GM12878 (cell line): ENCODE results near the gene AMMECR1. TPM values are rescaled to one million over a fixed set of nuclear protein-coding genes. Genes with fewer than 3 reads are reported as not detected.

Source experiments
- ATAC-seq: fragments of 200-7000 bp; cut with Tn5 transposase; 3 replicates; pipeline ENCODE4 v1.9.1; 2020; ENCODE audit warnings: mild to moderate bottlenecking, moderate library complexity
- BruUV-seq: library from RNA; stranded (reverse); fragments of 400-500 nt; replicated peaks from 2 replicates; lab custom pipeline; 2021; lab: Mats Ljungman, UMichigan
- CTCF ChIA-PET: fragments of 300-600 bp; sonication (Branson Sonifier 250); formaldehyde crosslinking; extraction: SDS; loops from one replicate; lab custom pipeline; 2021; ENCODE audit warnings: inconsistent platforms; lab: Yijun Ruan, JAX
- POLR2A ChIA-PET: fragments of 350-600 bp; formaldehyde crosslinking; extraction: SDS; loops from one replicate; lab custom pipeline; 2021; ENCODE audit warnings: inconsistent platforms; lab: Charles Lee
- RAD21 ChIA-PET: fragments of 300-600 bp; sonication (Branson Sonifier 250); formaldehyde crosslinking; loops from one replicate; lab custom pipeline; 2023; ENCODE audit warnings: antibody characterized with exemption; ENCODE audit not compliant: unreplicated experiment; lab: Charles Lee
- SMC1A ChIA-PET: fragments of 300-600 bp; sonication (Branson Sonifier 250); formaldehyde crosslinking; loops from one replicate; lab custom pipeline; 2023; ENCODE audit not compliant: unreplicated experiment, uncharacterized antibody; lab: Charles Lee
- DNase-seq: peaks from one replicate; pipeline ENCODE4 v3.0.0-alpha.2; 2011; ENCODE audit warnings: low read depth, low spot score
- FAIRE-seq: peaks from 3 replicates; lab custom pipeline; 2011; peaks lifted over from hg19 to GRCh38; lab: Jason Lieb, UNC
- H2AFZ ChIP-seq: 2 replicates; pipeline ENCODE4 v1.6.0; 2011; ENCODE audit warnings: low read depth, low read length, control low read depth; ENCODE audit not compliant: control insufficient read depth
- H3K27ac ChIP-seq: 2 replicates; pipeline ENCODE4 v1.5.1; 2011; ENCODE audit warnings: control low read depth; ENCODE audit not compliant: control insufficient read depth, insufficient read depth
- H3K27me3 ChIP-seq, 2 experiments: replicated peaks in 1 of 2; 2 replicates each; pipeline versions ENCODE4 v1.6.0 to v1.6.1; 2011; ENCODE audit warnings: low read length in 1 of 2; ENCODE audit not compliant: control insufficient read depth in 2 of 2, insufficient read depth in 2 of 2
- H3K36me3 ChIP-seq, 2 experiments: 2 replicates each; pipeline ENCODE4 v1.5.1; 2011; ENCODE audit warnings: low read length in 1 of 2; ENCODE audit not compliant: control insufficient read depth in 2 of 2, insufficient read depth in 2 of 2
- H3K4me1 ChIP-seq: 2 replicates; pipeline ENCODE4 v1.6.1; 2011; ENCODE audit warnings: mild to moderate bottlenecking, low read length, moderate library complexity, mixed read lengths; ENCODE audit not compliant: control insufficient read depth, insufficient read depth
- H3K4me2 ChIP-seq: 2 replicates; pipeline ENCODE4 v1.6.0; 2011; ENCODE audit warnings: control low read depth; ENCODE audit not compliant: control insufficient read depth, insufficient read depth
- H3K4me3 ChIP-seq: fragments of 200-600 bp; sonication (generic); 2 replicates; pipeline ENCODE4 v1.5.1; 2016
- H3K79me2 ChIP-seq: 2 replicates; pipeline ENCODE4 v1.6.0; 2011; ENCODE audit warnings: low read length; ENCODE audit not compliant: control insufficient read depth, insufficient read depth
- H3K9ac ChIP-seq: 2 replicates; pipeline ENCODE4 v1.8.0; 2011; ENCODE audit warnings: low read length, control low read depth, mixed read lengths; ENCODE audit not compliant: control insufficient read depth, insufficient read depth
- H3K9me3 ChIP-seq: replicated peaks from 3 replicates; pipeline ENCODE4 v1.5.1; 2011; ENCODE audit warnings: mild to moderate bottlenecking, low read length; ENCODE audit not compliant: control insufficient read depth, insufficient read depth
- H4K20me1 ChIP-seq: 2 replicates; pipeline ENCODE4 v1.6.0; 2011; ENCODE audit not compliant: control insufficient read depth, insufficient read depth
- BCL11A ChIP-seq: IDR thresholded peaks from 2 replicates; pipeline ENCODE4 v1.6.1; 2011; ENCODE audit warnings: low read depth, low read length
- BHLHE40 ChIP-seq, 2 experiments: fragments of 450-650 bp in 1 of 2; IDR thresholded peaks; 2 replicates each; pipeline ENCODE4 v1.6.1; 2011 to 2017; ENCODE audit warnings: low read depth in 2 of 2, borderline replicate concordance in 1 of 2, improper control_type of control experiment in 1 of 2, low read length in 1 of 2, mild to moderate bottlenecking in 1 of 2
- CHD2 ChIP-seq: IDR thresholded peaks from 2 replicates; pipeline ENCODE4 v1.6.1; 2011; ENCODE audit warnings: low read depth, low read length, improper control_type of control experiment, borderline replicate concordance
- GABPA ChIP-seq: IDR thresholded peaks from 2 replicates; pipeline ENCODE4 v1.6.1; 2014; ENCODE audit warnings: antibody characterized with exemption, low read depth, mild to moderate bottlenecking, inconsistent platforms
- JUNB ChIP-seq: IDR thresholded peaks from 2 replicates; pipeline ENCODE4 v1.6.1; 2016; ENCODE audit warnings: antibody characterized with exemption, mild to moderate bottlenecking
- KLF5 ChIP-seq: fragments of 450-650 bp; IDR thresholded peaks from 2 replicates; pipeline ENCODE4 v1.6.1; 2014; ENCODE audit warnings: mild to moderate bottlenecking; ENCODE audit not compliant: partially characterized antibody
- LARP7 ChIP-seq: fragments of 450-650 bp; IDR thresholded peaks from 2 replicates; pipeline ENCODE4 v1.6.1; 2017; ENCODE audit warnings: mild to moderate bottlenecking
- NFYB ChIP-seq: IDR thresholded peaks from 2 replicates; pipeline ENCODE4 v1.6.1; 2011; ENCODE audit warnings: low read depth, mild to moderate bottlenecking, low read length, improper control_type of control experiment, moderate library complexity; ENCODE audit not compliant: insufficient read depth
- STAT3 ChIP-seq: IDR thresholded peaks from 2 replicates; pipeline ENCODE4 v1.6.1; 2011; ENCODE audit warnings: low read depth, low read length, improper control_type of control experiment
- WGBS: methylation state at CpG from one replicate; pipeline ENCODE4 v1.1.6; 2016; ENCODE audit warnings: low lambda C conversion rate; ENCODE audit not compliant: insufficient replicate concordance, insufficient coverage; ENCODE audit errors: missing lambda C conversion rate; 5-methylcytosine and 5-hydroxymethylcytosine counted together
- in situ Hi-C: fragments of 300-500 bp; cut with MboI; formaldehyde crosslinking; loops from 9 replicates; pipeline ENCODE4 v1.14.3; 2018; ENCODE audit warnings: mixed read lengths
- intact Hi-C: fragments of 100-400 bp; cut with micrococcal nuclease; formaldehyde crosslinking; loops from one replicate; pipeline ENCODE4 v1.14.2; 2022; ENCODE audit not compliant: unreplicated experiment
- polyA plus RNA-seq, 11 experiments: library from polyadenylated mRNA; depleted of rRNA in 4 of 11; unstranded in 6 of 11; stranded (reverse) in 5 of 11; fragments of >200 nt; fragmentation: Nextera tagmentation in 4 of 11; fragmentation: Illumina TruSeq in 1 of 11; extraction: Ambion mirVana in 4 of 11; extraction: Trizol in 1 of 11; gene quantifications; 1 replicate in 1 of 11; 2 replicates in 10 of 11; pipeline versions ENCODE4 v1.2.1 to v1.2.3, GENCODE V29; 2011 to 2016; ENCODE audit warnings: inconsistent platforms in 2 of 11, missing spikeins in 2 of 11, low read depth in 1 of 11
- total RNA-seq, 4 experiments: library from RNA; depleted of rRNA in 3 of 4; stranded (reverse); fragments of >200 nt in 3 of 4; fragmentation: Illumina TruSeq in 1 of 4; extraction: Trizol in 1 of 4; gene quantifications; 2 replicates each; pipeline versions ENCODE4 v1.2.1 to v1.2.3, GENCODE V29; 2013 to 2021
- TF ChIP-seq, protein P1 (sequence below): fragments of 450-650 bp; IDR thresholded peaks from 2 replicates; pipeline ENCODE4 v1.6.1; 2014; ENCODE audit warnings: mild to moderate bottlenecking
- TF ChIP-seq, protein P2 (sequence below): IDR thresholded peaks from 2 replicates; pipeline ENCODE4 v1.6.1; 2012; ENCODE audit warnings: low read depth, low read length, improper control_type of control experiment
- TF ChIP-seq, protein P3 (sequence below): IDR thresholded peaks from 2 replicates; pipeline ENCODE4 v1.6.1; 2011; ENCODE audit warnings: low read depth, mild to moderate bottlenecking, low read length, moderate library complexity, borderline replicate concordance; ENCODE audit errors: extremely low read depth
- TF ChIP-seq, protein P4 (sequence below), 3 experiments: IDR thresholded peaks in 2 of 3; conservative IDR thresholded peaks in 1 of 3; 2 replicates each; pipeline ENCODE4 v1.5.1; 2011; ENCODE audit warnings: low read depth in 3 of 3, low read length in 3 of 3, mild to moderate bottlenecking in 3 of 3, control low read depth in 2 of 3, moderate library complexity in 2 of 3, inconsistent platforms in 1 of 3, mixed read lengths in 1 of 3; ENCODE audit not compliant: control insufficient read depth in 2 of 3, insufficient read depth in 1 of 3; ENCODE audit errors: extremely low read depth in 1 of 3

AMMECR1 gene
- total and polyA plus RNA-seq, 10 of the 15 experiments (the other 5 are each of a cell fraction or from before 2014, with no cell fraction given): 4.9 to 25.6 (median 10.7) TPM

DNA sequence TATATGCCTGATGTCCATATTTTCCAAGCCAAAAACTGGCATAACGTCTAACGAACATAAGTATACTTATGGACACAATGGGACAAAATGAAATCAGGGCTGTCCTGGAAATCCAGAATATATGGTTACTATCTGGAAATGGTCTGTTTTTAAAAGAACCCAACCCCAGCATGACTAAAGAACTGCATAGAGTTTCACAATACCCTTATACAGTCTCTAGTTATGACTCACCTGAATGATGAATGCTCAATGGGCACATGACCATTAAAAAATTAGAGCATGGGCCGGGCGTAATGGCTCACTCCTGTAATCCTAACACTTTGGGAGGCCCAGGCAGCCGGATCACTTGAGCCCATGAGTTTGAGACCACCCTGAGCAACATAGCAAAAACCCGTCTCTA is 31.8 kb downstream of the AMMECR1 start:
- no peaks in the 10 kb centered on the region for H3K4me1 ChIP-seq
- H3K36me3 ChIP-seq: no peaks in the 10 kb centered on the region
- H3K27me3 ChIP-seq: no peaks in the 10 kb centered on the region
- H3K9me3 ChIP-seq: no peaks in the 10 kb centered on the region; the same call in 2 of the 3 replicates
- ChIA-PET RAD21 (no interaction called here), CTCF (no interaction called here), SMC1A (interaction anchor here (1.6 kb wide), 1 partner anchor 7 kb away, joined by 3 read pairs; no protein-coding TSS in a partner anchor)
- no peak overlapping the region for H3K4me2 ChIP-seq
- BruUV-seq: no TSS peak
- no peaks in the 10 kb centered on the region for H3K79me2 ChIP-seq
- H3K4me3 ChIP-seq: no peak overlapping the region
- no peak overlapping the region for H3K27ac ChIP-seq
- peak; percentile 57 for ATAC-seq
- intact Hi-C loops: no loop called here
- WGBS: 60% methylated on average over 6 of the region's 6 CpGs
- no peak for DNase-seq
- TF ChIP-seq BHLHE40 (IDR thresholded peaks at IDR 0.05; ENCODE audit: borderline replicate concordance in 1 of 2, low read depth in 2 of 2, low read length in 1 of 2): peak in 1 of 2 experiments; percentile 12; a peak in 1 of 4 replicates
- TF ChIP-seq, protein P1, sequence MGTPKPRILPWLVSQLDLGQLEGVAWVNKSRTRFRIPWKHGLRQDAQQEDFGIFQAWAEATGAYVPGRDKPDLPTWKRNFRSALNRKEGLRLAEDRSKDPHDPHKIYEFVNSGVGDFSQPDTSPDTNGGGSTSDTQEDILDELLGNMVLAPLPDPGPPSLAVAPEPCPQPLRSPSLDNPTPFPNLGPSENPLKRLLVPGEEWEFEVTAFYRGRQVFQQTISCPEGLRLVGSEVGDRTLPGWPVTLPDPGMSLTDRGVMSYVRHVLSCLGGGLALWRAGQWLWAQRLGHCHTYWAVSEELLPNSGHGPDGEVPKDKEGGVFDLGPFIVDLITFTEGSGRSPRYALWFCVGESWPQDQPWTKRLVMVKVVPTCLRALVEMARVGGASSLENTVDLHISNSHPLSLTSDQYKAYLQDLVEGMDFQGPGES: no peak
- no peak for TF ChIP-seq NFYB
- TF ChIP-seq KLF5: no peak
- peak; percentile 58; the same call in 1 of the 2 replicates for TF ChIP-seq JUNB
- TF ChIP-seq, all 136 proteins: peak for 2
- Histone ChIP-seq H4K20me1 (no peaks in the 10 kb centered on the region), H3K9ac (no peak overlapping the region), H2AFZ (no peak overlapping the region)
- no peak for FAIRE-seq
- POLR2A ChIA-PET: no interaction called here
- in situ Hi-C loops: no loop called here

DNA sequence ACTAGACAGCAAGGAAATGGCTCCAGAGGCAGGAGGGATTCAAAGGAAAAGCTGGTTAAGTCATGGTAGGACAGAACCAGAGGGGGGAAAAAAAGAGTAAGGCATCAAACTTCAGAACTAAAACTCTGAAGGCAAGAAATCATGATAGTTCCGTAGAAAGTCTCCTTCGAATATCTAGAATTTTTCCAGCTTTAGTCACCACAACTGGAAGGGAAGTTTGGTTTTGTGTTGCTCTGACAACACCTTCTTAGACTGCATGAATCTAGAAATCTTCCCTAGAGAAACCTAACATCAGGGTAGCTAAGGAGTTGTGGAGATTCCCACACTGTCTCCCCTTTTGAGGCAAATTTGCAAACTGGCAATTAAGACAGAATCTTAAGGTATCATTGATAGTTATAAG is 33.7 kb downstream of the AMMECR1 start:
- Histone ChIP-seq H2AFZ (no peak overlapping the region), H3K27me3 (no peaks in the 10 kb centered on the region), H3K9ac (no peak overlapping the region), H3K27ac (no peak overlapping the region), H3K4me1 (no peaks in the 10 kb centered on the region), H3K79me2 (peaks cover 4% of the 10 kb centered on the region), H4K20me1 (no peaks in the 10 kb centered on the region), H3K4me3 (no peak overlapping the region), H3K36me3 (no peaks in the 10 kb centered on the region), H3K4me2 (no peak overlapping the region), H3K9me3 (no peaks in the 10 kb centered on the region; the same call in 2 of the 3 replicates)
- POLR2A ChIA-PET: no interaction called here
- SMC1A ChIA-PET: interaction anchor here (0.5 to 0.7 kb wide), 2 partner anchors 9 to 68 kb away, joined by 3 read pairs; no protein-coding TSS in a partner anchor
- FAIRE-seq: no peak
- RAD21 ChIA-PET: no interaction called here
- DNase-seq: no peak
- CTCF ChIA-PET: interaction anchor here (1.5 kb wide), 2 partner anchors 9 to 12 kb away, joined by 3 to 5 read pairs; no protein-coding TSS in a partner anchor
- intact Hi-C loops (no loop called here), in situ Hi-C loops (no loop called here)
- no TSS peak for BruUV-seq
- 80% methylated on average over 2 of the region's 2 CpGs for WGBS
- no peak for ATAC-seq
- TF ChIP-seq, protein P2, sequence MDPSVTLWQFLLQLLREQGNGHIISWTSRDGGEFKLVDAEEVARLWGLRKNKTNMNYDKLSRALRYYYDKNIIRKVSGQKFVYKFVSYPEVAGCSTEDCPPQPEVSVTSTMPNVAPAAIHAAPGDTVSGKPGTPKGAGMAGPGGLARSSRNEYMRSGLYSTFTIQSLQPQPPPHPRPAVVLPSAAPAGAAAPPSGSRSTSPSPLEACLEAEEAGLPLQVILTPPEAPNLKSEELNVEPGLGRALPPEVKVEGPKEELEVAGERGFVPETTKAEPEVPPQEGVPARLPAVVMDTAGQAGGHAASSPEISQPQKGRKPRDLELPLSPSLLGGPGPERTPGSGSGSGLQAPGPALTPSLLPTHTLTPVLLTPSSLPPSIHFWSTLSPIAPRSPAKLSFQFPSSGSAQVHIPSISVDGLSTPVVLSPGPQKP: no peak
- TF ChIP-seq, protein P3, sequence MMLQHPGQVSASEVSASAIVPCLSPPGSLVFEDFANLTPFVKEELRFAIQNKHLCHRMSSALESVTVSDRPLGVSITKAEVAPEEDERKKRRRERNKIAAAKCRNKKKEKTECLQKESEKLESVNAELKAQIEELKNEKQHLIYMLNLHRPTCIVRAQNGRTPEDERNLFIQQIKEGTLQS: no peak
- TF ChIP-seq BCL11A: no peak
- TF ChIP-seq CHD2: no peak
- TF ChIP-seq STAT3: no peak
- TF ChIP-seq GABPA: no peak
- no peak for TF ChIP-seq LARP7
- TF ChIP-seq, protein P4, sequence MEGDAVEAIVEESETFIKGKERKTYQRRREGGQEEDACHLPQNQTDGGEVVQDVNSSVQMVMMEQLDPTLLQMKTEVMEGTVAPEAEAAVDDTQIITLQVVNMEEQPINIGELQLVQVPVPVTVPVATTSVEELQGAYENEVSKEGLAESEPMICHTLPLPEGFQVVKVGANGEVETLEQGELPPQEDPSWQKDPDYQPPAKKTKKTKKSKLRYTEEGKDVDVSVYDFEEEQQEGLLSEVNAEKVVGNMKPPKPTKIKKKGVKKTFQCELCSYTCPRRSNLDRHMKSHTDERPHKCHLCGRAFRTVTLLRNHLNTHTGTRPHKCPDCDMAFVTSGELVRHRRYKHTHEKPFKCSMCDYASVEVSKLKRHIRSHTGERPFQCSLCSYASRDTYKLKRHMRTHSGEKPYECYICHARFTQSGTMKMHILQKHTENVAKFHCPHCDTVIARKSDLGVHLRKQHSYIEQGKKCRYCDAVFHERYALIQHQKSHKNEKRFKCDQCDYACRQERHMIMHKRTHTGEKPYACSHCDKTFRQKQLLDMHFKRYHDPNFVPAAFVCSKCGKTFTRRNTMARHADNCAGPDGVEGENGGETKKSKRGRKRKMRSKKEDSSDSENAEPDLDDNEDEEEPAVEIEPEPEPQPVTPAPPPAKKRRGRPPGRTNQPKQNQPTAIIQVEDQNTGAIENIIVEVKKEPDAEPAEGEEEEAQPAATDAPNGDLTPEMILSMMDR (IDR thresholded peaks at IDR 0.05 in 2 of 3, conservative IDR thresholded peaks at IDR 0.05 in 1 of 3; ENCODE audit: control insufficient read depth in 2 of 3, extremely low read depth in 1 of 3, insufficient read depth in 1 of 3, low read depth in 3 of 3, low read length in 3 of 3): no peak
